Jurkat, Clone E6-1 (cell line): Measurements from ENCODE around the gene POU6F2.
"Not testable (repeated sequence)": the region's sequence is repeated elsewhere in the genome, so short reads cannot be mapped to it uniquely, and the experiment has no call there.

Experiments used
- DNase-seq: peaks from one replicate; pipeline ENCODE4 v3.0.0-alpha.2; 2011; ENCODE audit warnings: low read depth, low spot score
- H3K4me3 ChIP-seq: 2 replicates; pipeline ENCODE4 v1.5.1; 2011; ENCODE audit warnings: mild to moderate bottlenecking, low read length, control low read depth, moderate library complexity

Gene POU6F2

DNA sequence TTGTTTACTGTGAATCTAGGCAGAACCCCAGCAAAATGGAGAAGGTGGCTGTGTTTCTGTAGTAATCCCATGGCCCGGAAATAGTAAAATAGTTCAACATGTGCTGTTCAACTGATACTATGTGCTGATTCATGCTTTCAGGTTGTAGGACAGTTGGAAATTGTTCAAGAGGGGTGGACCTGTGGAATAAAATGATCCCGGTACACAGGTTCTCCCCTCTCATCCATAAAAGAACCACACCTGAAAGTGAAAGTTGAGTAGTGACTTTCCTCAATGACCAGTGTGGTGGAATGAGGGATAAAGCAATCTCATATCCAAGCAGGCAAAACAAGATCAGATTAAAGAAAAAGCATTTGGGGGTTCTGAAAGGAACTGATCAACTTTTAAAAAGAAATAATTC, 177.1 kb downstream of the POU6F2 start:
- DNase-seq = no peak
- H3K4me3 ChIP-seq = no peak overlapping the region

DNA sequence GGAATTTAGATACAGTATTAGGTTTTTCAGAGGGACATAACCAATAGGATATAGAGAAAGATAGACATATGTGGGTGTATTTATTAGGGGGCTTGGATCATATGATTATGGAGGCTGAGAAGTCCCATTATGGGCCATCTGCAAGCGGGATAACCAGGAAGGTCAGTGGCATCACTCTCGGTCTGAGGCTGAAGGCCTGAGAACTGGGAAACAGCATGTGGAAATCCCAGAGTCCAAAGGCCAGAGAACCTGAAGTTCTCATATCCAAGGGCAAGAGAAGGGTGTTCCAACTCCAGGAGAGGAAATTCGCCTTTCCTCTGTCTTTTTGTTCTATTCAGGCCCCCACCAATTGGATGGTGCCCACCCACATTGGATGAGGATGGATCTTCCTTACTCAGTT, 180.7 kb downstream of the POU6F2 start:
- no peak for DNase-seq
- H3K4me3 ChIP-seq = no peak overlapping the region

DNA sequence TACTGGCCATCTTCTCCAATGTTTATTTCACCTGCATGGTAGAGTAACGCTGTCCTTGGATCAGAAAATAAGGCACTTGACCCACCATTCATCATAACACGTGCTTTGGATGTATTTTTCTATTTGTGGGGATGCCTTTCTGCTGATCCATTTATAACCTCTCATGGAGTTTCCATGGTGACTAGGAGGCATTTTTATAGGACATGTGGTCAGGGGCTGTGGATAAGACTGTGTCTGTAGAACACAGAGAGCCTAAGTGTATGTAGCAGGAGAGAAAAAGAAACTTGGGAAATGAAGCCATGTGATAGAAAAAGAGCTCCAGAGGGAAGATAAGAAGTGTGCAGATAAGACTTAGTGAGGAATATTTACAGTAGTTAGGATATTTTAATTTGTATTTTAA, 184.2 kb downstream of the POU6F2 start:
- no peak overlapping the region for H3K4me3 ChIP-seq
- DNase-seq = no peak

DNA sequence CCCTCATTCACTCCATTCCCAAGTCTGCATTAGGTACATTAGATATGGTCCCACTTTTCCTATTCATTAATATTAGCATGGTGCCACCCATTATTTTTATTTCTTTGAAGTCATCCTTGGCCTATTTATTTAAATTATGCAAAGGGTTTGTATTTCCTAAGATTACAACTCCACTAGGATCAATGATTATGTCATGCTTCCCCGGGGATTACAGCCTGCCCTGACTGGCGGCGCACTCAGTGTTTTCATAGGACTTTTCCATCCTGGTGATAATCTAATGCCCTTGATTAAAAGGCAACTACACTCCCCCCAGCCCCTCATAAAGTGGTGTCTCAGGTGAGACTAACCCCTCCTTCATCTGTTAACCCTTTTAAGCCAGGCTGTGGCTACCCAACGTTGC, 187.2 kb downstream of the POU6F2 start:
- H3K4me3 ChIP-seq = no peak overlapping the region
- DNase-seq = no peak

DNA sequence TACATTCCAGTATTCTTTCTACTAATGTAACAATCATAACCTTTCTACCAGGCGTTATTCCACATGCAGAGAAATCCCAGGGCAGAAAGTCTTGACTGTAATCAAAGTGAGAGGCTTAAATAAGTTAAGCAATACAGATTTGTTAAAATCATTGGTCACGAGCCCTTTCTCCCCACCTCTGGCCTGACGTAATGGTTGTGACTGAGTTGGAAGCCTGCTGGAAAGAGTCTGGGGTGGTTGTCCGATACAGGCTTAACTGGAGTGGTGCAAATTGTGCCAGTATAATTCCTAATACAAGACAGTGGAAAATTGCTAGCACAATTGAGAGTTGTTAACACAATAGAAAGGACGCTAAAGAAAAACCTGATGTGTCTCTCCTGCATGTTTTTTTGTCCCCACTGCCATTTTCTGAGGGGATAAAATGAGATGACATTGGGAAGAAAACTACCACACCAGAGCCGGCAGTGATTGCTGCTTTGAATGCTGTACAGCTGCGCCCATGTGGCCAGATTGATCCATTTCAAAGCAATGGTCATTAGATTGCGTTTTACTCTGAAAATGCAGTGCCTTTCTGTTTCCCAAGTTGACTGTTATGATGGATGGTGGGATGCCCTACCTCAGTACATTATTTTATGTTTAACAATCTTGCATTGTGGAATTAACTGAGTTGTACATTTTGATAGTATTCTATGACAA, 190.8 kb downstream of the POU6F2 start:
- no peak for DNase-seq
- H3K4me3 ChIP-seq = no peak overlapping the region

DNA sequence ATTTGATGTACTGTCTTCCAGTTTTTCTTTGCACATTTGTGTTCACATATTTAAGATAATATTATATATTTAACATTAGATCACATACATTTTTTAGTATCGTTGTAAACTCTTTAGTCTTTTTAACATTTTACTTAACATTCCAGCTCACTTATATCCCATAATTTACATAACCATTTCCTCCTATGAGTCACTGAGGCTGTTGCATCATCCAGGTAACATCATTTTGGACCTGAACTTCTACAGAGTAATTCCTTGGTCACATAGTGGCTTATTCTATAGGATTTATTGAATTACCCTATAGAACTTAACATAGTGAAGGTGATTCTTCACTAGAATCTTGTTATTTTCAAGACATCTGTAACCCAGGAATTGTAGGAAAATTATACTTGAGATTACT, 194.4 kb downstream of the POU6F2 start:
- no peak for DNase-seq
- H3K4me3 ChIP-seq = no peak overlapping the region

DNA sequence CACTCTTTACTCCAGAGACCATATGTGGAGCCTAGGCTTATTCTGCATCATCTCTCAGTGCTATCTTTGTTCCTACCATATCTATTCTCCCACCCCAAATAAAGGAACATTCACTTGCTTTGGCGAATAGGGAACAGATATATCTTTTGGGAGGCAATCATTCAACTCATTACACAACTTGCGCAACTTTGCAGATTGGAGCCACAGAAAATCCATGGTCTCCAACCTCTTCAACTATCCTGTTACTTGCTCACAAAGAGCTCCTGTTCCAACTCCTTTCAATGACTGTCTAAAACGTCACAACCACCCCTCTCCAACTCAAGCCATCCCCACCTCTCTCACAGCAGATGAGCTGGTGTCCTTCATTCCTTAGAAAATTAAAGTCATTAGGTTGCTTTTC, 203.7 kb downstream of the POU6F2 start:
- no peak overlapping the region for H3K4me3 ChIP-seq
- no peak for DNase-seq

DNA sequence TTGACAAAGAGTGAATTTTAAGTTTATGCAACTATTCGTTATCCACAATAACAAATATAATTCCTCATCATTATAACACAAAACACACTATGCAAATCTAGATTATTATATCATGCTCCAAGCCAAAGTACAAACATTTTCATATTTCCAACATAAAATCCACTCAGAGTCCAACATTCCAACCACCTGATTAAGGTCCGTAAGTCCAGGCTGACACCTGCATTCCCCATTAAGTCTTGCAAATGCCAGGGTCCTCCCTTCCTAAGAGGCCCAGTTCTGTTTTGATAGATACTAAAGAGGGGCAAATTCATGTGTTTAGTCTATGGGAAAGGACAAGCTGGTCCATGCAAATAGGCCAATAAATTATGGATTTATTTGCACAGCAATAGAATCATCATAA, 206.1 kb downstream of the POU6F2 start:
- no peak overlapping the region for H3K4me3 ChIP-seq
- DNase-seq = no peak

DNA sequence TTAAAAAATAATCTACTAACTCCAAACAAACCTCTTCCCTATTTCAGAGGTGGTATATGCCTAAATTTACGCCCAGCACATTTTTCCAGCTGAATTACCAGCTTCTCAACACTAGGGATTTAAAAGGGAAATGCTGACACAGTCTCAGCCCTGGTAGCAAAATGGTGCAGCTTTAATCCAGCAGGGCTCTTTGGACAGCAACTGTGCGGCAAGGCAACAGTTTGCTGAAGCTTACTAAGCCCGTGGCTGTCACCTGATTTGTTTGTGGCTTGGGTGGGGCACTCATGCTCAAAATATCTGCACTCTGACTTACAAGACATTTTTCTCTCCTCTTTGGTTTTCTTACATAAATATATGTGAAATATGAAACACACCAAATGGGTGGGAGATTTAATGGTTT, 206.7 kb downstream of the POU6F2 start:
- DNase-seq = no peak

DNA sequence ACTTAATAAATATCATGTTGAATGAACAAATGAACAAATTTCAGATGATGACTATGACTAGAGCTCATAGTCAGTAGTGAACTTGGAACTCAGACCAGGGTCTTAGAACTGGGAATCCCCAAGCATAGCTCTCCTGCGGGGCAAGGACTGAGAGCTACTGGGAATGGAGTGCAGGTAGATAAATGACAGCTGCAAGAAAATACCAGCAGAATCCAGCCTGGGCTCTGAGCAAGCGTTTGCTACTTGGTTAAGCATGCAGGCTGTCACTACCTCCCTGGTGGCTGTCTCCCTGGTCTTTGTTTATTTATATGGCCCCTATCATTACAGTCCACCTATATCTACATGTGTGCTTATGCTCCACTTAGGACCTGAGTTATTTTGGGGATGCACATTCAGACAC, 208.4 kb downstream of the POU6F2 start:
- no peak overlapping the region for H3K4me3 ChIP-seq
- DNase-seq = no peak

More for the DNA sequence above, 206.7 kb downstream of the POU6F2 start:
- no peak overlapping the region for H3K4me3 ChIP-seq

DNA sequence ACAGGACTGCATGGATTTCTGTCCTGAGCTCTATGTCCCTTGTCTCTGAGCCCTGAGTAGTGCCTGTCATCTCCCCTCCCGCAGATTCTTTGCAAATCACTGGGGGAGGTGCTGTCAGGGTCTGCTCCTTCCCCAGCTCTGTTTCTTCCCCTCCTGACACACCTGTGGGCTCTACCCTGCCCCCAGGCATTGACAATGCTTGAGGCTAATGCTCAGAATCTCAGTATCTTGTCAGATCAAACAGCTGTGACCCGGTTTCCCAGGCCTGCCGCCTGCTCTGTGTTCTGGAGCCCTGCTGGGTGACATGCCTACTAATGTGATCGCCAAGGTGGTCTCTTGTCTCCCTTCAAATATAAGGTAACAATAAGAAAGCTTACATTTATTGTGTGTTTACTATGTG, 209.0 kb downstream of the POU6F2 start:
- H3K4me3 ChIP-seq = no peak overlapping the region
- DNase-seq = no peak

DNA sequence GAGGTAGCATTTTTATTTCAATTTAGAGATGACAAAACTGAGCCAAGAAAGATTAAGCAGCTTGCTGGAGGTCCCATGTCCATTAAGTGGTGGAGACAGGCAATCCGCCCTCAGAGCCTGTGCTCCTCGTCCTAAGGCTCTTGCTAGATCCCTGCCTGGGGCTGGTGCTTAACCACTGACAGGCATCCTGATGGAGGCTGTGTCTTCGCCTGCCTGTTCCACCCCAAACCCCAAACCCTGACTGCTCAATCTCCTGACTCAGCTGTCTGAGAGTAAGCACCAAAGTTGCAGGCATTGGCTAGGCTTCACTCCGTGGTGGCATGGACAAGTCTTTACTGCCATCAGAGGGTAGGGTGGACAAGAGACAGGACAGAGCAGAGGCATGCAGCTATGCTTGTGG, 209.4 kb downstream of the POU6F2 start:
- H3K4me3 ChIP-seq = no peak overlapping the region
- no peak for DNase-seq

DNA sequence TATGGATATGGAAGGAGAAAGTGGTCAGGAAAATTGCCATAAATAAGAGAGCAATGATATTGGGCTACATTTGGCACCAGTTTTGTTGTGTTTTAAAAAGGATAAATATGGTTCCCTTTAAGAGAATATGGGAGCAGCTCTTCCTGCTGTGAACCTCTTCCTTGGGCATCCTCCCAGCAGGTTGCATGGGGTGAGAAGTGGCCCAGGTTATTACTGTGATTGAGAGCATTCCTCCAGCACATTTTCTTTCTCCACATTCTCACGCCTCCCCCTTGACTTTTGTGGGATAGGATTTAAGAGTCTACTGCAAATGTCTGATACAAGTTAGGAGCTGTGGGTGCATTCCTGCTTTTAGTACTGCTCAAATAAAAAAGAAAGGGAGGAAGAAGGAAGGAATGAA, 214.8 kb downstream of the POU6F2 start:
- no peak for DNase-seq
- no peak overlapping the region for H3K4me3 ChIP-seq

DNA sequence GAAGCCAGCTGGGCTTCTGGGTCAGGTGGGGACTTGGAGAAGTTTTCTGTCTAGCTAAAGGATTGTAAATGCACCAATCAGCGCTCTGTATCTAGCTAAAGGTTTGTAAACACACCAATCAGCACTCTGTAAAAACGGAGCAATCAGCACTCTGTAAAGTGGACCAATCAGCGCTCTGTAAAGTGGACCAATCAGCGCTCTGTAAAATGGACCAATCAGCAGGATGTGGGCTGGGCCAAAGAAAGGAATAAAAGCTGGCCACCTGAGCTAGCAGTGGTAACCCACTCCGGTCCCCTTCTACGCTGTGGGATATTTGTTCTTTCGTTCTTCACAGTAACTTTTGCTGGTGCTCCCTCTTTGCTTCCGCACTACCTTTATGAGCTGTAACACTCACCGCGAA, 216.7 kb downstream of the POU6F2 start:
- not testable (repeated sequence) for DNase-seq, H3K4me3 ChIP-seq

DNA sequence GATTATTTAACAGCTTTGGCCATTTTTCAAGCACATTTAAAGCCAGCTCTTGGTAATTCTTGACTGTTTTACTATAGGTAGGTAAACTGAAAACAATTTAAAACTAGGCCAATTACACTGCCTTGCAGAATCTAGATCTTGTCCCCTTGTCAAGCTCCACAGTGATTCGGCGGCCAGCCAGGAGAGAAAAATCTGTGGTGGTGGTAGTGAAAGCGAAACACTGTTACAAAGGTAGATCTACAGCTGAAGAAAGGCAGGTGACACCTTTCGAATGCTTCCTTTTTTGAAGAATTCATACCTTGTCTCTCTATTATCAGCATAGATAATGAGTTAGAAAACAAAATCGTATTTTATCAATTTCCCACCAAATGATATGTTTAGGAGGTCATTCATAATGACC, 218.3 kb downstream of the POU6F2 start:
- DNase-seq = no peak

DNA sequence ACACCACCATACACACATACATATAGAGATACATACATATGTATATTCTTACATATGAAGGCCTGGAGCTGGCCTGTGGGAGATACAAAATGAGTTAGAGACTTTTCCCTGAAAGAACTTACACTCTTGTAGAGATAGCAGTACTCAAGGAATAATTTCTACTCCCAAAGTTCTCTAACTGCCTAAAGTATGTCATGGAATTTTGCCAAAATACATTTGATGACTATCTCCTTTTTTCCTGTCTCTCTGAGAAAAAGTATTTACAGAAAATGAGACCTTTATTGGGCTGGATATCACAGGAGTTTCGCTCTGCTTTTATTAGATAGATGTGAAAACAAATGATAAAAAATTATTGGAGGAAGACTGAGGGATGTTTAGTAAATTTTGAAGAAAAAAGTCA, 220.1 kb downstream of the POU6F2 start:
- no peak overlapping the region for H3K4me3 ChIP-seq
- no peak for DNase-seq

More for the DNA sequence above, 218.3 kb downstream of the POU6F2 start:
- no peak overlapping the region for H3K4me3 ChIP-seq

DNA sequence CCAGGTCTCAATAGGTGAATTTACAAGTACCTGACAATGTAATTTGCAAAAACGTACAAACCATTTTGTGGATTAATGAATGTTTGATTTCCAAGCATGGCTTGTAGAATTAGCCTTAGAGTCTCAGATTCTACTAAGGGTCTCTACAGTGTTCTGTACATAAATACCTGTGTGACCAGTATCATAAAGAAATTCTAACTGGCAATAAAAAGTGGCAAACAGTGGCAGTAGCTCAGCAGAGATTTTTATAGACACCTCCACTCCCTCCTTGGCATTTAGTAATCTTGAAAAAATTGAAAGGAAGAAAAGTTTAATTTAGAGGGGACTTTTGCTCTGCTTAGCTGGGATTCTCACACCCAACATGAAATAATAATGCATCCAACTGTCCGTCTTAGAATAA, 220.8 kb downstream of the POU6F2 start:
- H3K4me3 ChIP-seq = no peak overlapping the region
- DNase-seq = no peak

DNA sequence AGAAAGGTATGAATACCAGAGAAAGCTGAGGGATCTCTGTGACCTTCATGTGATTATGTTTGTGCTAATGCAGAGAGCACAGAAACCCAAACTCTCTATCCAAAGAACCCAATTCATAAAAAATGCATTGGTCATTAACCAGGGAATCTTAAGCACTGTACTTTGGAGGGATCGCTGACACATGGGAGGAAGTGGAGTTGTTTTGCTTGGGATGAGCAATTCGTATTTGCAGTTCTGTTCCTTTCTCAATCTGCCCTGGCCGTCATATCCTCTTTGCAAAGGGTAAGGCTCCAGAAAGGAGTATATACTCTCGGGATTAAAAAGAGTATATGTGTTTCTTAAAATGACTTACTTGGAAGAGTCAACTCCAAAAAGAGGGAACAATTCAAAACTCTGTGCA, 221.3 kb downstream of the POU6F2 start:
- no peak overlapping the region for H3K4me3 ChIP-seq
- DNase-seq = no peak

DNA sequence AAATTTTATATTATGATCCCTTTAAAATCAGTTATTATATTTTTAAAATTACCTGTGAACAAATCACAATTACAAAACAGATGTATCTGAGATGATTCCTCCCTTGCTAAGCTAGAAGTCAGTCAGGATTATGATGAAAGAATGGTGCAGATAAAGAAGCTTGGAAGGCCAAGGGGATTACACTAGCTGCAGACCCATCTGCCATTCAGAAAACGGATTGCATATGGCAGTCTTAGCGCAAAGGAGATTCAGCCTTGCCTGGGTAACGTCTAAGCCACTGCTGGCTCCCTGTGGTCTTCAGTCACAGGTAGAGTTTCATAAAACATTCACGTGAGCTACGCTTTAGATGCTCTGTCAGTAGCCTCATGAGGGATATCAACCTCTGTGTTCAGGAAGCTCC, 222.2 kb downstream of the POU6F2 start:
- H3K4me3 ChIP-seq = no peak overlapping the region
- DNase-seq = no peak

DNA sequence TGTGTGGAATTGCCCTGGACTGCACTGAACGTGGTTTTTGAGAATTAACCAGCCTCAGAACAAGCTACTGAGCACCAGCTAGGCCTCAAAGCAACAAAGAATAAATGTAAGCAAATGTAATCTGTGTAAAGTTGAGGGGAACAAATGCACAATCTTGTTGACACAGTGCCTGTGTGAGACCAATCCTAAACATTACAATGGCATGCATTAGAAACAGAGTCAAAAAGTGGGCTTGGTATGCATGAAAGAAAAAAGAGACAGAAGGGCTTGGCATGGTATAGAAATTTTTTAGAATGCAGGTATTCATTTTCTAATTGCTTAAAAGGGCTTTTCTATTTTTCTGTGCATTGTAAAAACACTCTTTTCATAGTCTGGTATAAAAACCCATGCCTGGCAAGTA, 224.3 kb downstream of the POU6F2 start:
- H3K4me3 ChIP-seq = no peak overlapping the region
- no peak for DNase-seq

DNA sequence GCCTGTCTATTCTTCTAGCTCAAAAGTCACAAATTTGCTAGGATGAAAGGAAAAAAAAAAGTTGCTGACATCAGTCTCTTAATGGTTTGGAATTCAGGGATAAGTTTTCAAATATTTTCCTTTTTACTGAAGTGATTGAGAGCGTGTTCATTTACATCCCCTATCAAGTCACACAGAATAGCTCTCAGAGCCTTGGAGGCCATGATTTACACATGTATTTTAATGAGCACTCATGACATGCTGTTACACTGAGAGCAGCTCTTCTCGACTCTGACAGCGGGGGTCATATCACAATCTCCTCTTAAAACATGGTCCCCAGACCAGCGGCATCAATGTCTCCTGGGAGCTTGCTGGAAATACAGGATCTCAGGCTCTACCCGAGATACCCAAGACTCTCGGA, 232.7 kb downstream of the POU6F2 start:
- DNase-seq = no peak
- no peak overlapping the region for H3K4me3 ChIP-seq

DNA sequence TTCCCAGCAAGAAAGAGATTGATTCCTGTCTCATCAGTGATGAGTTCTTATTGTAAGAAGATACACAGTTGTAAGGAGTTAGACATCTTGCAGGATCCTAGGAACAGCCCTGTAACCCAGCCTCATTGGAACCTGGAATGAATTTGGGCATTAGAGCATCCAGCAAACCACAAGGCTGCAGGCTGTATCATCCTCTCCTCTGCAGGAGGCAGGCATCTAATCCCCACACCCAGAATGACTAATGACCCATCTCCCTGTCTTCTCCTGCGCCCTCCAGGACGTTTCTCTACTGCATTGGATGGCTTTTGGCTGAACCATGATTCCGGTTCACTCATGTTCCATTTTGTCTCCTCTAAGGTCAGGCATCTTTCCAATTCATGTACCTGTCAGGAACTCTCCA, 233.9 kb downstream of the POU6F2 start:
- DNase-seq = no peak

More for the DNA sequence above, 233.9 kb downstream of the POU6F2 start:
- no peak overlapping the region for H3K4me3 ChIP-seq
